ENCODE measurements around the gene SMC4. TPM values are rescaled to one million over a fixed set of nuclear protein-coding genes. Genes with fewer than 3 reads are reported as not detected.

SMC4 gene
- total and polyA plus RNA-seq, 10 of the 15 experiments (the other 5 are each of a cell fraction or from before 2014, with no cell fraction given) = 75.6 to 288 (median 136) TPM

GRCh38 chr3:160479376-160479775, 79.9 kb downstream of the SMC4 start (continued):
- TF ChIP-seq CUX1 (IDR thresholded peaks at IDR 0.05; ENCODE audit: insufficient replicate concordance, low read depth, low read length) = no peak
- no peak for TF ChIP-seq SP1 (IDR thresholded peaks at IDR 0.05; ENCODE audit: low read depth, low read length)
- no peak for TF ChIP-seq NFYB (IDR thresholded peaks at IDR 0.05; ENCODE audit: insufficient read depth, low read depth, low read length)
- TF ChIP-seq HDGF (IDR thresholded peaks at IDR 0.05) = no peak

GRCh38 chr3:160480931-160481330, 81.5 kb downstream of the SMC4 start:
- intact Hi-C loops (cut with micrococcal nuclease; ENCODE audit: unreplicated experiment) = no loop called here
- in situ Hi-C loops (cut with MboI) = loop anchor here (10.0 kb wide), 1 partner anchor 316 kb away; no protein-coding TSS in a partner anchor

More at GRCh38 chr3:160480931-160481330, 81.5 kb downstream of the SMC4 start:
- Histone ChIP-seq H3K9me3 (replicated peaks; ENCODE audit: control insufficient read depth, insufficient read depth, low read length) (no peaks in the 10 kb centered on the region), H3K9ac (ENCODE audit: control insufficient read depth, insufficient read depth, low read length) (no peak overlapping the region), H3K27ac (ENCODE audit: control insufficient read depth, insufficient read depth) (no peak overlapping the region), H3K79me2 (ENCODE audit: control insufficient read depth, insufficient read depth, low read length) (no peaks in the 10 kb centered on the region), H4K20me1 (ENCODE audit: control insufficient read depth, insufficient read depth) (no peaks in the 10 kb centered on the region), H3K4me1 (ENCODE audit: control insufficient read depth, insufficient read depth, low read length) (peaks cover under 1% of the 10 kb centered on the region; the same call in 1 of the 2 replicates), H2AFZ (ENCODE audit: control insufficient read depth, low read depth, low read length) (no peak overlapping the region), H3K36me3 (ENCODE audit: control insufficient read depth in 2 of 2, insufficient read depth in 2 of 2, low read length in 1 of 2) (no peaks in the 10 kb centered on the region), H3K4me2 (ENCODE audit: control insufficient read depth, insufficient read depth) (no peak overlapping the region), H3K27me3 (replicated peaks in 1 of 2; ENCODE audit: control insufficient read depth in 2 of 2, insufficient read depth in 2 of 2, low read length in 1 of 2) (no peaks in the 10 kb centered on the region), H3K4me3 (no peak overlapping the region)
- SMC1A ChIA-PET (ENCODE audit: uncharacterized antibody, unreplicated experiment) = interaction anchor here (1.1 to 1.5 kb wide), 2 partner anchors 212 to 448 kb away, joined by 4 to 6 read pairs; no protein-coding TSS in a partner anchor
- FAIRE-seq = no peak
- no TSS peak for BruUV-seq (replicated peaks)
- CTCF ChIA-PET = interaction anchor here (1.8 kb wide), 1 partner anchor 318 kb away, joined by 6 read pairs; no protein-coding TSS in a partner anchor
- no peak for TF ChIP-seq BRCA1 (IDR thresholded peaks at IDR 0.05; ENCODE audit: low read depth, low read length)
- TF ChIP-seq BCL11A (IDR thresholded peaks at IDR 0.05; ENCODE audit: low read depth, low read length) = no peak
- POLR2A ChIA-PET = no interaction called here
- ATAC-seq = no peak
- RAD21 ChIA-PET (ENCODE audit: unreplicated experiment) = no interaction called here
- WGBS (ENCODE audit: insufficient coverage, insufficient replicate concordance, low lambda C conversion rate, missing lambda C conversion rate) = 79% methylated on average over 5 of the region's 5 CpGs
- no peak for DNase-seq (ENCODE audit: low read depth, low spot score)

Data from GM12878 (cell line).